Adrenal gland (tissue), 12 donors: Measurements from ENCODE around the gene PITX2. TPM values are rescaled to one million over a fixed set of nuclear protein-coding genes. Genes with fewer than 3 reads are reported as not detected.

Experiments
- DNase-seq, 7 donors: peaks; one replicate each; pipeline ENCODE4 v3.0.0-alpha.2; 2019 to 2020
- H3K27ac ChIP-seq, 5 donors: fragments of 200-600 bp; sonication (generic) in 4 of 5; 1 replicate in 3 of 5; 2 replicates in 2 of 5; pipeline versions ENCODE4 v1.5.1 to v1.8.0; 2016 to 2020; ENCODE audit warnings: mild to moderate bottlenecking in 1 of 5
- H3K27me3 ChIP-seq: fragments of 200-600 bp; 2 replicates; pipeline ENCODE4 v1.8.0; 2021
- H3K36me3 ChIP-seq, 2 donors: fragments of 200-600 bp; replicated peaks in 1 of 2; 1 replicate in 1 of 2; 2 replicates in 1 of 2; pipeline versions ENCODE4 v1.5.1 to v1.8.0; 2018 to 2022
- H3K4me1 ChIP-seq, 2 donors: fragments of 200-600 bp; replicated peaks in 1 of 2; 1 replicate in 1 of 2; 2 replicates in 1 of 2; pipeline versions ENCODE4 v1.5.1 to v1.8.0; 2018 to 2021
- H3K4me3 ChIP-seq, 4 donors: fragments of 200-600 bp; sonication (generic) in 3 of 4; one replicate each; pipeline ENCODE4 v1.5.1; 2016 to 2018
- H3K9me3 ChIP-seq, 3 donors: fragments of 200-600 bp; sonication (generic) in 1 of 3; replicated peaks in 1 of 3; 1 replicate in 2 of 3; 2 replicates in 1 of 3; pipeline versions ENCODE4 v1.5.1 to v1.8.0; 2016 to 2021
- POLR2A ChIP-seq, 2 donors: fragments of 450-650 bp; IDR thresholded peaks; one replicate each; pipeline ENCODE4 v1.6.1; 2017; ENCODE audit warnings: antibody characterized with exemption in 2 of 2, mild to moderate bottlenecking in 2 of 2, moderate library complexity in 1 of 2
- WGBS, 4 donors: extraction: QIAGEN DNeasy Blood & Tissue Kit in 2 of 4; methylation state at CpG; one replicate each; pipeline versions ENCODE4 v1.1.5 to v1.1.7; 2013 to 2017; 5-methylcytosine and 5-hydroxymethylcytosine counted together
- intact Hi-C, 2 donors: fragments of 100-400 bp; cut with DNase I; formaldehyde crosslinking; loops; one replicate each; pipeline versions ENCODE4 v1.14.1 to v1.15.0; 2022 to 2023
- polyA plus RNA-seq, 3 donors: library from polyadenylated mRNA; stranded (reverse); fragments of 200-250 nt in 2 of 3; fragments of 350-450 nt in 1 of 3; fragmentation: Illumina TruSeq in 1 of 3; extraction: RNeasy Lipid Tissue Mini Kit (QIAGEN cat#74804) in 1 of 3; gene quantifications; one replicate each; pipeline ENCODE4 v1.2.3, GENCODE V29; 2013 to 2014
- total RNA-seq, 9 donors: library from RNA; depleted of rRNA in 4 of 9; stranded (reverse); fragments of >200 nt in 4 of 9; fragments of 120-200 nt in 1 of 9; fragmentation: NEBNext Ultra II Directional in 1 of 9; extraction: Animal tissue kit (Norgen Biotek cat#: 25700) in 1 of 9; gene quantifications; one replicate each; pipeline versions ENCODE4 v1.1.0 to v1.2.4, GENCODE V29; 2013 to 2023
- TF ChIP-seq, protein P1 (sequence below), 6 experiments: fragments of 450-650 bp in 4 of 6; fragments of 200-600 bp in 2 of 6; sonication (generic) in 1 of 6; IDR thresholded peaks; 1 replicate in 5 of 6; 2 replicates in 1 of 6; pipeline versions ENCODE4 v1.5.1 to v1.8.0; 2016 to 2021; ENCODE audit warnings: antibody characterized with exemption in 6 of 6, mild to moderate bottlenecking in 2 of 6, moderate library complexity in 1 of 6
- donor health status: healthy with polysubstance abuse.
- donor health status: Bipolar disorder and iron deficiency.
- donor health status: DM: yes; HTN: yes; CAD: no.
- donor health status: DM: no; HTN: no; CAD: no.
- donor health status: DM: no; HTN: no; CAD: no.
- donor health status: DM: yes; HTN: yes; CAD: no.

PITX2 gene
- total and polyA plus RNA-seq, 12 donors = 0.22 TPM; not detected in 11

DNA sequence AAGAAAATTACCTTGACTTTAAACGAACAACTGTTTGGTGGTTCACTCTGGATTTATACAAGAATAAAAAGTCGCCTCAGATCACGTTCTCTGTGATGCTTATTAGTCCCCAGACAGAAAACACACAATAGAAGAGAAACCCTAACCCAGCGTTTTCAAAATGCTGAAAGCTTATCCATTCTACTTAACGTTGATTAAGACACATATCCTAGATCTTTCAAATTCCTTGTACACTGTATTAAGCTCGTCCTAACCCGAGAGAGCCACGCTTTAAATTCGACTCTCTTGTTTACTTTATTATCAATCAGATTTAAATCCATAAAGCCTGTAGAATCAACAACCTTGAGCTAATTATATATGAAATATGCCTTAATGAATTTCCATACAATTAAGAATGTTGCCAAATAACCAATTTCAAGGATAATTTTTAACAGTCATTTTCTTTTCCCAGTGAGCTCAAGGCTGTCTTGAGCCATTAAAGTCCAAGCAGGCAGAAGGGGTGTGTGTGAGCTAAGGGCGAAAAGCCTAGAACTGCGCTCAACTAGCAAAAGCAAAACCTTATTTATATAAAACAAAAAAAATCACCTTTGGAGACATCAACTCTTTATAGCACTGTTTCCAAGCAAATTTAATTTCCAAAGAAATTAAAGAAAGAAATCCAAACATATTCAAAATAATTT lies 981 bp upstream of the PITX2 start:
- 15 to 22% (median 17%) methylated on average over 11 of the region's 11 CpGs for WGBS, 4 donors
- Histone ChIP-seq H3K4me3 (no peak overlapping the region), H3K36me3 (no peaks in the 10 kb centered on the region), H3K9me3 (no peaks in the 10 kb centered on the region), H3K27ac (no peak overlapping the region), H3K27me3 (peaks cover 99% of the 10 kb centered on the region), H3K4me1 (peaks cover 14 to 21% of the 10 kb centered on the region in 2 donors)
- TF ChIP-seq, protein P1, sequence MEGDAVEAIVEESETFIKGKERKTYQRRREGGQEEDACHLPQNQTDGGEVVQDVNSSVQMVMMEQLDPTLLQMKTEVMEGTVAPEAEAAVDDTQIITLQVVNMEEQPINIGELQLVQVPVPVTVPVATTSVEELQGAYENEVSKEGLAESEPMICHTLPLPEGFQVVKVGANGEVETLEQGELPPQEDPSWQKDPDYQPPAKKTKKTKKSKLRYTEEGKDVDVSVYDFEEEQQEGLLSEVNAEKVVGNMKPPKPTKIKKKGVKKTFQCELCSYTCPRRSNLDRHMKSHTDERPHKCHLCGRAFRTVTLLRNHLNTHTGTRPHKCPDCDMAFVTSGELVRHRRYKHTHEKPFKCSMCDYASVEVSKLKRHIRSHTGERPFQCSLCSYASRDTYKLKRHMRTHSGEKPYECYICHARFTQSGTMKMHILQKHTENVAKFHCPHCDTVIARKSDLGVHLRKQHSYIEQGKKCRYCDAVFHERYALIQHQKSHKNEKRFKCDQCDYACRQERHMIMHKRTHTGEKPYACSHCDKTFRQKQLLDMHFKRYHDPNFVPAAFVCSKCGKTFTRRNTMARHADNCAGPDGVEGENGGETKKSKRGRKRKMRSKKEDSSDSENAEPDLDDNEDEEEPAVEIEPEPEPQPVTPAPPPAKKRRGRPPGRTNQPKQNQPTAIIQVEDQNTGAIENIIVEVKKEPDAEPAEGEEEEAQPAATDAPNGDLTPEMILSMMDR (IDR thresholded peaks at IDR 0.05) = no peak
- DNase-seq = no peak
- intact Hi-C loops = no loop called here

GRCh38 chr4:110621839-110622751 lies 782 bp downstream of the PITX2 start:
- Histone ChIP-seq H3K27ac (no peak overlapping the region), H3K9me3 (no peaks in the 10 kb centered on the region), H3K4me3 (peak overlapping the region in 1 of 4 donors; percentile 43), H3K4me1 (peaks cover 14 to 21% of the 10 kb centered on the region in 2 donors), H3K27me3 (peaks cover 99% of the 10 kb centered on the region), H3K36me3 (no peaks in the 10 kb centered on the region)
- 3 to 5% (median 4%) methylated on average over 30 to 73 of the region's 73 CpGs for WGBS, 4 donors
- TF ChIP-seq, protein P1 (IDR thresholded peaks at IDR 0.05) = no peak
- no peak for TF ChIP-seq POLR2A (IDR thresholded peaks at IDR 0.05)
- intact Hi-C loops = no loop called here
- DNase-seq = no peak

- H3K9me3 ChIP-seq = no peaks in the 10 kb centered on the region
- H3K4me3 ChIP-seq = peak overlapping the region in 1 of 4 donors; percentile 43
- H3K4me1 ChIP-seq = peaks cover 14 to 21% of the 10 kb centered on the region in 2 donors
- no peak overlapping the region for H3K27ac ChIP-seq
- 3 to 6% (median 5%) methylated on average over 23 to 40 of the region's 40 CpGs for WGBS, 4 donors
- H3K27me3 ChIP-seq = peaks cover 99% of the 10 kb centered on the region
- DNase-seq = no peak
- intact Hi-C loops = no loop called here
- TF ChIP-seq, protein P1 (IDR thresholded peaks at IDR 0.05) = no peak
- no peak for TF ChIP-seq POLR2A (IDR thresholded peaks at IDR 0.05)
- H3K36me3 ChIP-seq = no peaks in the 10 kb centered on the region
Observed at GRCh38 chr4:110621328-110621812, 1.5 kb downstream of the PITX2 start.

DNA sequence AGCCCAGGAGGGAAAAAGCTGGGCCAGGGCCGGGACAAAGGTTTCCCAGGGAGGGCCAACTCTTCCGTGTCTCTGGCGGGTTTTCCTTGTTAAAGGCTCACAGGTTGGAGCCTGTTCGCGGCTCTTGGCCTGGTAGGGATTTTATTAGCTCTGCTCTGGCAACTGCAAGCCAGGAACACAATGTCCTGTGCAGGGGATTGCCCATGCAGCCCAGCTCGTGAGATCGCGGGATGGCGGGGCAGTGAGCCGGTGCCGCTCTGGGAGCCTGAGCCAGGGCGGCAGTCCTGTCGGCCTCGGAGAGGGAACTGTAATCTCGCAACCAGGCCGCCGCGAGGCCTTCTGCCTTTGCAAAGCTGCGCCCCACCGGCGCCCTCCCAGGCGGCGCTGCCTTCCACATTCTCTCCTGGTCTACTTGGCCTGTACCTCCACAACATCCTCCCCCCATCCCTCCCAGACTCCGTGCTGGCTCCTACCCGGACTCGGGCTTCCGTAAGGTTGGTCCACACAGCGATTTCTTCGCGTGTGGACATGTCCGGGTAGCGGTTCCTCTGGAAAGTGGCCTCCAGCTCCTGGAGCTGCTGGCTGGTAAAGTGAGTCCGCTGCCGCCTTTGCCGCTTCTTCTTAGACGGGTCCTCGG lies 2.1 kb downstream of the PITX2 start:
- TF ChIP-seq POLR2A (IDR thresholded peaks at IDR 0.05) = no peak
- TF ChIP-seq, protein P1 (IDR thresholded peaks at IDR 0.05) = no peak
- H3K4me1 ChIP-seq = peaks cover 14 to 21% of the 10 kb centered on the region in 2 donors
- H3K36me3 ChIP-seq = no peaks in the 10 kb centered on the region
- intact Hi-C loops = no loop called here
- H3K4me3 ChIP-seq = no peak overlapping the region
- no peaks in the 10 kb centered on the region for H3K9me3 ChIP-seq
- 14 to 16% (median 15%) methylated on average over 18 to 37 of the region's 37 CpGs for WGBS, 4 donors
- H3K27me3 ChIP-seq = peaks cover 99% of the 10 kb centered on the region
- H3K27ac ChIP-seq = no peak overlapping the region
- no peak for DNase-seq
